Measurements from ENCODE around the gene ZNF683.

- TF ChIP-seq, protein P1, sequence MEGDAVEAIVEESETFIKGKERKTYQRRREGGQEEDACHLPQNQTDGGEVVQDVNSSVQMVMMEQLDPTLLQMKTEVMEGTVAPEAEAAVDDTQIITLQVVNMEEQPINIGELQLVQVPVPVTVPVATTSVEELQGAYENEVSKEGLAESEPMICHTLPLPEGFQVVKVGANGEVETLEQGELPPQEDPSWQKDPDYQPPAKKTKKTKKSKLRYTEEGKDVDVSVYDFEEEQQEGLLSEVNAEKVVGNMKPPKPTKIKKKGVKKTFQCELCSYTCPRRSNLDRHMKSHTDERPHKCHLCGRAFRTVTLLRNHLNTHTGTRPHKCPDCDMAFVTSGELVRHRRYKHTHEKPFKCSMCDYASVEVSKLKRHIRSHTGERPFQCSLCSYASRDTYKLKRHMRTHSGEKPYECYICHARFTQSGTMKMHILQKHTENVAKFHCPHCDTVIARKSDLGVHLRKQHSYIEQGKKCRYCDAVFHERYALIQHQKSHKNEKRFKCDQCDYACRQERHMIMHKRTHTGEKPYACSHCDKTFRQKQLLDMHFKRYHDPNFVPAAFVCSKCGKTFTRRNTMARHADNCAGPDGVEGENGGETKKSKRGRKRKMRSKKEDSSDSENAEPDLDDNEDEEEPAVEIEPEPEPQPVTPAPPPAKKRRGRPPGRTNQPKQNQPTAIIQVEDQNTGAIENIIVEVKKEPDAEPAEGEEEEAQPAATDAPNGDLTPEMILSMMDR (IDR thresholded peaks at IDR 0.05) = no peak
- TF ChIP-seq POLR2A (IDR thresholded peaks at IDR 0.05) = no peak
These were observed 16.4 kb downstream of the ZNF683 start for GRCh38 chr1:26356106-26356505.
